ENCODE measurements around the gene CFL2.

- TF ChIP-seq EP300 (IDR thresholded peaks at IDR 0.05; ENCODE audit: borderline replicate concordance in 1 of 2, low read depth in 1 of 2, low read length in 1 of 2) (no peak), SIN3A (IDR thresholded peaks at IDR 0.05; ENCODE audit: borderline replicate concordance, low read depth, low read length) (no peak), CTCF (IDR thresholded peaks at IDR 0.05) (no peak), TAF1 (IDR thresholded peaks at IDR 0.05; ENCODE audit: borderline replicate concordance, low read depth, low read length) (no peak), FOXM1 (IDR thresholded peaks at IDR 0.05; ENCODE audit: low read depth) (no peak), ELF1 (IDR thresholded peaks at IDR 0.05) (no peak), REST (IDR thresholded peaks at IDR 0.05; ENCODE audit: low read depth, low read length) (no peak), SMC3 (IDR thresholded peaks at IDR 0.05; ENCODE audit: low read depth, low read length) (no peak), GATA2 (CRISPR knock-in tag; IDR thresholded peaks at IDR 0.05) (no peak), MAX (IDR thresholded peaks at IDR 0.05; ENCODE audit: low read depth) (no peak), NFIC (IDR thresholded peaks at IDR 0.05; ENCODE audit: borderline replicate concordance) (no peak), EZH2phosphoT487 (IDR thresholded peaks at IDR 0.05; ENCODE audit: borderline replicate concordance, low read depth) (no peak), GABPA (IDR thresholded peaks at IDR 0.05; ENCODE audit: low read depth) (no peak)
Observed at GRCh38 chr14:34692348-34692747, 22.0 kb downstream of the CFL2 start.
